ENCODE results near the gene DLGAP5. TPM values are rescaled to one million over a fixed set of nuclear protein-coding genes. Genes with fewer than 3 reads are reported as not detected.

Gene DLGAP5
- polyA plus RNA-seq, 1 donor: 11.6 TPM

DNA sequence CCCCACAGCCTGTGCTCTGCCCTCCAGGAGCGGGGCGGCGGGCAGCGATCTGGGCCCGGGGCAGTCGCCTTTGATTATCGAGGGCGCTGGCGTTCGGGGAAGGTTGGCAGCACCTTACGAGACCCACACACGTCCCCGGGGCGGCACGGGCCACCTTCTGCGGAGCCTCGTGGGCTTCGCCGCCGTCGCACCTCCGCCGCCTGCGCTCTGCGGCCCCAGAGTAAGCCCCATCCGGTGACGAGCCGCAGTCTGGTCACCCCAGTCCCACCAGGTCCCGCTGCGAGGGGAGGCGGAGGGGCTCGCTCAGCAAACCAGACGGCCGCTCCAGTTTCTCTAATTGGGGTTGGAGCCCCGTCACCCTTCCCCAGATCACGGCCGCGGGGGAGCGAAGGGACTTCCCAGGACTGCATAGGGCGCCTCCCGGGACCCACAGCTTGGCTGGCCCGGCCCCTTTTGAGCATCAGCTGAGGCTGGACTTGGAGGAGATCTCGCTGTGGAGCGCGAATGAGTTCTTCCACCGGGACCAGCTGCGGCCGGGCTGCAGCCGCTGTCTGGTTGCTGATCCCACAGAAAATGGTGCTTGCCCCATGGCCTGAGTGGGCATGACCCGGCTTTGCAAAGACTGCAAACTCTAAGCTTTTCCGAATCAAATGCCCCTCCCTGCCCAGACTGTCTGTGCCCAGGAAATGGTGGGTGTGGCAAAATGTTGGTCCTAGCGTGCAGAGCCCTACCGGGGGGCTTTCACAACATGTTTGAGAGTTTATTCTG, 61.8 kb downstream of the DLGAP5 start:
- Histone ChIP-seq H3K9me3 (ENCODE audit: control insufficient read depth, low read depth, low read length) (no peaks in the 10 kb centered on the region), H3K27me3 (ENCODE audit: control insufficient read depth, insufficient read depth, low read length) (no peaks in the 10 kb centered on the region), H3K36me3 (ENCODE audit: control insufficient read depth, insufficient read depth, low read length) (peaks cover 25% of the 10 kb centered on the region), H3K4me3 (ENCODE audit: low read length) (peak overlapping the region; percentile 88), H3K27ac (ENCODE audit: low read length) (peak overlapping the region; percentile 96), H3K4me1 (ENCODE audit: control insufficient read depth, insufficient read depth, low read length) (peaks cover 44% of the 10 kb centered on the region)
- no CpG with 5 or more reads among the region's 53 CpGs for WGBS (ENCODE audit: insufficient coverage, low lambda C conversion rate)
- DNase-seq: peak in 1 of 2 donors; percentile 60

DNA sequence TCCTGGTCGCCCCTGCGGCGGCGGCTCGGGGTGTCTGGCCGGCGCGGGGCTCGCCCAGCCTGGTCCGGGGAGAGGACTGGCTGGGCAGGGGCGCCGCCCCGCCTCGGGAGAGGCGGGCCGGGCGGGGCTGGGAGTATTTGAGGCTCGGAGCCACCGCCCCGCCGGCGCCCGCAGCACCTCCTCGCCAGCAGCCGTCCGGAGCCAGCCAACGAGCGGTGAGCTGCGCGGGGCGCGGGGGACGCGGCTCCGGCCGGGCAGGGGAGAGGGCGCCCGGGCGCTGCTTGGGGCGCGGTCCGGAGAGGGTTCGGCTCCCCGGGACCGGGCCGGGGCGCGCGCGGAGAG, 62.3 kb downstream of the DLGAP5 start, which contains the start of gene LGALS3:
LGALS3 (plus strand) TSS at position 167 of the 342 bp plus-strand sequence. CDS start 8,122 bp downstream, outside the sequence.
- WGBS (ENCODE audit: insufficient coverage, low lambda C conversion rate): no CpG with 5 or more reads among the region's 50 CpGs
- DNase-seq: no peak

DNA sequence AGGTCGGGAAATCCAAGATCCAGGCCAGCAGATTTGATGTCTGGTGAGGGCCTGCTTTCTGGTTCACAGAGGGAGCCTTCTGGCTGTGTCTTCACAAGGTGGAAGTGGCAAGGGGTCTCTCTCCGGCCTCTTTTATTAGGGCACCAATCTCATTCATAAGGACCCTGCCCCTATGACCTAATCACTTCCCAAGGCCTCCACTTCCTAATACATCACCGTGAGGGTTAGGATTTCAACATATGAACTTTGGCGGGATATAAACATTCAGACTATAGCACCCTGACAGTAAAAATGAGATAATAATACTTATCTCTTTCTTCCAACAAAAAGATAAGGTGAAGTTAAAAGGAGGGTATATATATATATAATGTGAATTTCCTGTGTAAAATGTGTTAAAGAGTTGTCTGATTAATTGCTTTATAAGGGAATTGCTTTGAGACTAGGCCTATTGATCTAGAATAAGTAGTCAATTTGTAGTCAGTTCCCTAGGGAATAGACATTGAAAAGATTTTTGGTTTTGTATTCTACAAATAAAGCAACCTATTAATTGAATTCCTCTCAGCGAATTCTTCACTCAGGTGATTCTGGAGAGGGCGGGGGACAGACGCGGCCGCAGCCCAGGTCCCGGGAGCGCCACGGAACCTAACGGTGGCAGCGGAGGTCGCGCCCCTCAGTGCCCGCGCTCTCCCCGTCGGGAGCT, 62.8 kb downstream of the DLGAP5 start:
- no peaks in the 10 kb centered on the region for H3K9me3 ChIP-seq (ENCODE audit: control insufficient read depth, low read depth, low read length)
- H3K4me3 ChIP-seq (ENCODE audit: low read length): peak overlapping the region; percentile 52
- H3K4me1 ChIP-seq (ENCODE audit: control insufficient read depth, insufficient read depth, low read length): peaks cover 44% of the 10 kb centered on the region
- H3K27me3 ChIP-seq (ENCODE audit: control insufficient read depth, insufficient read depth, low read length): no peaks in the 10 kb centered on the region
- H3K36me3 ChIP-seq (ENCODE audit: control insufficient read depth, insufficient read depth, low read length): peaks cover 16% of the 10 kb centered on the region
- DNase-seq: peak; percentile 89 to 98
- no CpG with 5 or more reads among the region's 20 CpGs for WGBS (ENCODE audit: insufficient coverage, low lambda C conversion rate)
- peak overlapping the region; percentile 96 for H3K27ac ChIP-seq (ENCODE audit: low read length)

More for the DNA sequence above, 62.3 kb downstream of the DLGAP5 start, which contains the start of gene LGALS3:
- peak within 1 kb of the TSS; percentile 88 for H3K4me3 ChIP-seq (ENCODE audit: low read length)
- no peaks in the 10 kb centered on the region for H3K27me3 ChIP-seq (ENCODE audit: control insufficient read depth, insufficient read depth, low read length)
- peaks cover 44% of the 10 kb centered on the region for H3K4me1 ChIP-seq (ENCODE audit: control insufficient read depth, insufficient read depth, low read length)
- H3K27ac ChIP-seq (ENCODE audit: low read length): peak within 1 kb of the TSS; percentile 96
- H3K36me3 ChIP-seq (ENCODE audit: control insufficient read depth, insufficient read depth, low read length): peaks cover 19% of the 10 kb centered on the region
- H3K9me3 ChIP-seq (ENCODE audit: control insufficient read depth, low read depth, low read length): no peaks in the 10 kb centered on the region

DNA sequence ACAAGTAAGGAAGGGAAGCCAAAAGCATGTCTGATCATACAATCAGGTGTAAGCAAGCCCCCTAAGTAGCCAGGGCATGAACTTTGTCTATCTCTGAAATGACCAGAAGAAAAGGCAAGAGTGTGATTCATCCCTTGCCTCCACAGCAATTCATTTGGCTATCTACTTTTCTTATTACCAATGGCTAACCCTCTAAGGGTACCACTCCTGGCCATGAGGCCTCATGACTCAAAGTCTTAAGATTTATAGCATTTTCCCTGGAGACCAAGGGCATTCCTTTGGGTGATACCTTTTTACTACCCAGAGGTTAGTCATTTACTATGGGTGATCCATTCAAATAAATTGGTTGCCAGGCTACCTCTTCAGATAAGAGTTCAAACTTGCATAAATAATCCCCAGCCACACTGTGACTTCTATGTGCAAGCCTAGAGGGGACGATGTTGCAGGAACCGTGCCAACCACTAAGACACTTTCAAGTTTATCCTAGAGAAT, 63.9 kb downstream of the DLGAP5 start:
- Histone ChIP-seq H3K27me3 (ENCODE audit: control insufficient read depth, insufficient read depth, low read length) (no peaks in the 10 kb centered on the region), H3K9me3 (ENCODE audit: control insufficient read depth, low read depth, low read length) (no peaks in the 10 kb centered on the region), H3K4me3 (ENCODE audit: low read length) (no peak overlapping the region), H3K36me3 (ENCODE audit: control insufficient read depth, insufficient read depth, low read length) (peaks cover 11% of the 10 kb centered on the region), H3K27ac (ENCODE audit: low read length) (peak overlapping the region; percentile 96), H3K4me1 (ENCODE audit: control insufficient read depth, insufficient read depth, low read length) (peaks cover 49% of the 10 kb centered on the region)
- peak; percentile 88 to 97 for DNase-seq
- WGBS (ENCODE audit: insufficient coverage, low lambda C conversion rate): no CpG with 5 or more reads among the region's 2 CpGs

DNA sequence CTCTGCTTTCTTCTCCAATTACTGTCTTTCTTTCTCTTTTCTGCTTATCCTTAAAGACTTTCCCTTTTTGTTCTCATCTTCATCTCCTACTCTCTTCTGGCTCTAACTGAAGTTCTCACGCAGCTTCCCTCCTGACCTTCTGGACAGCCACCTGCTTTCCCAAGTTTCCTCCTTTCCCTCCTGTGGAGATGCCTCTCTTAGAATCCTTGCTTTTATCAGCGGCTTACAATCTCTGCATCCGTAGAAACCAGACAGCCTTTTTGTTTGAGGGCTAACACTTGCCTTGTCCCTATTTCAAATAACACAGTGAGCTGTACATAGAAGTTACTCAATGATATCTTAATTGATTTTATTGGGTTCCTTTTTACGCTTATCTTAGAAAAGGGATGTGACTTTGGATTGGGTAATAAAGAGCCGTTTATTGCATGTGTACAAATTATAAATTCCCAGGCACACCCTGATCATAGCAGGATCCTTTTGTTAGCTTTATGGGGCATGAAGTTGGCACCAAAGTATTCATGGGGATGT, 64.4 kb downstream of the DLGAP5 start:
- Histone ChIP-seq H3K4me3 (ENCODE audit: low read length) (no peak overlapping the region), H3K27me3 (ENCODE audit: control insufficient read depth, insufficient read depth, low read length) (no peaks in the 10 kb centered on the region), H3K27ac (ENCODE audit: low read length) (peak overlapping the region; percentile 96), H3K4me1 (ENCODE audit: control insufficient read depth, insufficient read depth, low read length) (peaks cover 53% of the 10 kb centered on the region), H3K9me3 (ENCODE audit: control insufficient read depth, low read depth, low read length) (no peaks in the 10 kb centered on the region), H3K36me3 (ENCODE audit: control insufficient read depth, insufficient read depth, low read length) (peaks cover 11% of the 10 kb centered on the region)
- 20% methylated on average over 5 of the region's 5 CpGs for WGBS (ENCODE audit: insufficient coverage, low lambda C conversion rate)
- DNase-seq: peak in 1 of 2 donors; percentile 80

DNA sequence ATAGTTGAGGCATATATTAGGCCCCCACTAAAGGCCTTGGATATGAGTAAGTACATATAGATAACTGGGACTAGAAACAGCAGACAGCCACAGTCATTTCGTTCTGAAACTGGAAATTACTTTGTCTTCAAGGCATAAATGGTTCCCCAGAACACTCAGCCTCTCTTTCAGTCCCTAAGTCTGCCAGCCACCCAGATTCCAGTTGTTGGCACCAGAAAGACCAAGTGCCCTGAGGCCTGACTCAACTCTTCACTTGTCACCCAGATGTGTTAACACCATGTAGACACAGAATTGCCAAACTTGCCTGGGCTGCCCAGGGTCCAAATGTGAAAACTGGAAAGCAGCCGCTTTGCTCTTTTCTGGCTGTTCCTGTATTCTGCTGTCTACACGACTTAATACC, 65.4 kb downstream of the DLGAP5 start:
- Histone ChIP-seq H3K27ac (ENCODE audit: low read length) (peak overlapping the region; percentile 96), H3K4me1 (ENCODE audit: control insufficient read depth, insufficient read depth, low read length) (peaks cover 63% of the 10 kb centered on the region), H3K9me3 (ENCODE audit: control insufficient read depth, low read depth, low read length) (no peaks in the 10 kb centered on the region), H3K36me3 (ENCODE audit: control insufficient read depth, insufficient read depth, low read length) (peaks cover 4% of the 10 kb centered on the region), H3K27me3 (ENCODE audit: control insufficient read depth, insufficient read depth, low read length) (no peaks in the 10 kb centered on the region), H3K4me3 (ENCODE audit: low read length) (no peak overlapping the region)
- no CpG with 5 or more reads among the region's 3 CpGs for WGBS (ENCODE audit: insufficient coverage, low lambda C conversion rate)
- DNase-seq: no peak

DNA sequence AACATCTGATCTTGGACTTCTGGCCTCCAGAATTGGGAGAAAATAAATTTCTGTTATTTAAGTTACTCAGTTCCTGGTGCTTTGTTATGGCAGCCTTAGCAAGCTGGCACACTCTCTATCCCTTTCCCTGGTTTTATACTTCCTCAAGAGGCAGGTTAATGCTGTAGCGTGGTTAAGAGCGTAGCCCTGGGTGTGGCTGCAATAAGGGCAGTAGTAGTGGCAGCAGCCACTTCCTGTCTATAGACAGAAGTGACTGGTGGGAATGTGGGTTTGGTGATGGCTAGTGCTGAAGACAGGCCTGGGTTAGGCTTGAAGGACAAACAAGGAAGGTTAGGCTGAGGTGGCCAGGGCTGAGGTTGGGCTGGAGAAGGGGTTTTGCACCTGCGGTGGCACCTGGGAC, 66.0 kb downstream of the DLGAP5 start:
- DNase-seq: peak in 1 of 2 donors; percentile 84
- peak overlapping the region; percentile 96 for H3K27ac ChIP-seq (ENCODE audit: low read length)
- WGBS (ENCODE audit: insufficient coverage, low lambda C conversion rate): no CpG with 5 or more reads among the region's 3 CpGs

DNA sequence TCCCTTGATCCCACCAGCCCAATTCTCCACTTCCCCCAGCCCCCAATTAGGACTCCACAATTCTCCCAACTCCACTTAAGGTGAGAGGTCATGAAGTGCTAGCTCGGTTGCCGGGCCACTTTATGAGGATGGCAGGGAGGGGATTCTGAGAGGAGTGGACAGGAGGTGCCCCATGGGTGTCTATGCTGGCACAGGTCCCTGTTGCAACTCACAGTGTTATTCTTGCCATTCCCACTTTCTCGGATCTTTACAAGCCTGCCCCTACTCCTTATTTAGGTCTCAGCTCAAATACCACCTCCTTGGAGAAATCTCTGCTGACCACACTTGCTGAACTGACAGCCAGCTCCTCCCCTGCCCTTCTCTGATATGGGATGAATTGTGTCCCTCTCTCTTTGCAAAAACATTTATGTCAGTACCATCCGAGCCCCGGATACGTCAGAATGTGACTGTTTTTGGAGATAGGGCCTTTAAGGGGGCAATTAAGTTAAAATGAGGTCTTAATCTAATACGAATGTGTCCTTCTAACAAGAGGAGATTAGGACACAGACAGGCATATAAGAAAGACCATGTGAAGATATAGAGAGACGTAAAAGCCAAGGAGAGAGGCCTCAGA, 66.5 kb downstream of the DLGAP5 start:
- 60% methylated on average over 1 of the region's 8 CpGs for WGBS (ENCODE audit: insufficient coverage, low lambda C conversion rate)
- H3K4me1 ChIP-seq (ENCODE audit: control insufficient read depth, insufficient read depth, low read length): peaks cover 75% of the 10 kb centered on the region

More for the DNA sequence above, 66.0 kb downstream of the DLGAP5 start:
- no peaks in the 10 kb centered on the region for H3K27me3 ChIP-seq (ENCODE audit: control insufficient read depth, insufficient read depth, low read length)
- no peaks in the 10 kb centered on the region for H3K9me3 ChIP-seq (ENCODE audit: control insufficient read depth, low read depth, low read length)
- no peaks in the 10 kb centered on the region for H3K36me3 ChIP-seq (ENCODE audit: control insufficient read depth, insufficient read depth, low read length)
- H3K4me1 ChIP-seq (ENCODE audit: control insufficient read depth, insufficient read depth, low read length): peaks cover 69% of the 10 kb centered on the region
- H3K4me3 ChIP-seq (ENCODE audit: low read length): no peak overlapping the region

DNA sequence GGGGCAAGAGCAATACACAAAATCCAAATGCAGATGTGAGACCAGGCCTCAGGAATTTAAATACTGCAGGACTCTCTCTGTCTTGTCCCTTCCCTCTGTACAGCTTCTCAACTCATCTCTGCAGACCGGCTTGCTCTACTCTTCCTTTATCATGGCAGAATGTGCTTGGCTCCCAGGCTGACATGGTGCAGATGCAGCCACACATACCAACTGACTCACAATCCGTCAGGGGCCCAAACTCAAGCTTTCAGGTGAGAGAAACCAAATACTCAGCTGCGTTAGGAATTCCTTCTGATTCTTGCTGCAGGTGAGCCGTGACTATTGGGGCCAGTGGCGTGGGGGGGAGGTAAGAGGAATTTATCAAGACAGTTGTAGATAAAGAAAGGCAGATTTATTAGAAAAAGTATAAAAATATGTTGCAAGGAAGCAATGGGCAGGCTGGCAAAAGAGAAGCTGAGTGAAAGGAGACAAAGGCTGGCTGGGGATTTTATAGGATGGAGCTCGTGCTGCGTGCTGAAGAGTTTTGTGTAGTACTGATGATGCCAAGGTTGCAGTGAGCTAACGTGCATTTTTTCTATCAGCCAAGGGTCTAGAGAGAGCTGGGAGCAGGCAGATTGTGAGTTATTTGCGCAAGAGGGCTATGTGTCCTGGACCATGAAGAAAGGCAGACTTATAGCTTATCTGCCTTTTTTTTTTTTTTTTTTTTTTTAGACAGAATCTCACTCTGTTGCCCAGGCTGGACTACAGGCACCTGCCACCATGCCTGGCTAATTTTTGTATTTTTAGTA, 67.3 kb downstream of the DLGAP5 start:
- H3K27ac ChIP-seq (ENCODE audit: low read length): peak overlapping the region; percentile 91
- no peaks in the 10 kb centered on the region for H3K36me3 ChIP-seq (ENCODE audit: control insufficient read depth, insufficient read depth, low read length)
- peak in 1 of 2 donors; percentile 63 for DNase-seq
- H3K4me3 ChIP-seq (ENCODE audit: low read length): no peak overlapping the region
- H3K9me3 ChIP-seq (ENCODE audit: control insufficient read depth, low read depth, low read length): no peaks in the 10 kb centered on the region
- H3K27me3 ChIP-seq (ENCODE audit: control insufficient read depth, insufficient read depth, low read length): no peaks in the 10 kb centered on the region
- peaks cover 83% of the 10 kb centered on the region for H3K4me1 ChIP-seq (ENCODE audit: control insufficient read depth, insufficient read depth, low read length)
- 67% methylated on average over 2 of the region's 9 CpGs for WGBS (ENCODE audit: insufficient coverage, low lambda C conversion rate)

More for the DNA sequence above, 66.5 kb downstream of the DLGAP5 start:
- Histone ChIP-seq H3K27me3 (ENCODE audit: control insufficient read depth, insufficient read depth, low read length) (no peaks in the 10 kb centered on the region), H3K9me3 (ENCODE audit: control insufficient read depth, low read depth, low read length) (no peaks in the 10 kb centered on the region), H3K36me3 (ENCODE audit: control insufficient read depth, insufficient read depth, low read length) (no peaks in the 10 kb centered on the region), H3K27ac (ENCODE audit: low read length) (peak overlapping the region; percentile 96), H3K4me3 (ENCODE audit: low read length) (no peak overlapping the region)
- no peak for DNase-seq

All from large intestine (tissue), 3 donors.